Measurements from ENCODE around the gene FOXM1.

FOXM1 gene

GRCh38 chr12:2836574-2836973 is 40.4 kb downstream of the FOXM1 start:
- no peak for DNase-seq (ENCODE audit: low spot score)

GRCh38 chr12:2835691-2836403 is 41.1 kb downstream of the FOXM1 start:
- no peak for DNase-seq (ENCODE audit: low spot score)

GRCh38 chr12:2834581-2835491 is 42.1 kb downstream of the FOXM1 start, which contains the start of gene NRIP2:
Gene NRIP2, minus strand, starts transcription at chr12:2835035. Its CDS starts 52 bp downstream, at chr12:2834983.
- no peak for DNase-seq (ENCODE audit: low spot score)

GRCh38 chr12:2833810-2834209 is 43.2 kb downstream of the FOXM1 start:
- DNase-seq (ENCODE audit: low spot score), result no peak

- no peak for DNase-seq (ENCODE audit: low spot score)
These were observed 43.6 kb downstream of the FOXM1 start for GRCh38 chr12:2833327-2833726.

- no peak for DNase-seq (ENCODE audit: low spot score)
These were observed 44.3 kb downstream of the FOXM1 start for GRCh38 chr12:2832550-2833127.

GRCh38 chr12:2829275-2829674 is 47.7 kb downstream of the FOXM1 start:
- no peak for DNase-seq (ENCODE audit: low spot score)

GRCh38 chr12:2826721-2827515 is 50.1 kb downstream of the FOXM1 start:
- DNase-seq (ENCODE audit: low spot score), result no peak

GRCh38 chr12:2826036-2826435 is 50.9 kb downstream of the FOXM1 start:
- no peak for DNase-seq (ENCODE audit: low spot score)

- DNase-seq (ENCODE audit: low spot score), result no peak
These were observed 51.8 kb downstream of the FOXM1 start for GRCh38 chr12:2825132-2825531.

- no peak for DNase-seq (ENCODE audit: low spot score)
These were observed 52.4 kb downstream of the FOXM1 start for GRCh38 chr12:2824541-2824940.

GRCh38 chr12:2823483-2823882 is 53.5 kb downstream of the FOXM1 start:
- DNase-seq (ENCODE audit: low spot score), result no peak

GRCh38 chr12:2820432-2820831 is 56.5 kb downstream of the FOXM1 start:
- DNase-seq (ENCODE audit: low spot score), result no peak

- no peak for DNase-seq (ENCODE audit: low spot score)
These were observed 57.2 kb downstream of the FOXM1 start for GRCh38 chr12:2819810-2820209.

- peak; percentile 69 for DNase-seq (ENCODE audit: low spot score)
These were observed 63.5 kb downstream of the FOXM1 start for GRCh38 chr12:2813214-2814185.

- DNase-seq (ENCODE audit: low spot score), result peak; percentile 95
These were observed 64.4 kb downstream of the FOXM1 start, which contains the start of gene ITFG2 for GRCh38 chr12:2812290-2813213. Gene ITFG2, plus strand, starts transcription at chr12:2812668. Its CDS starts 93 bp downstream, at chr12:2812761.

- DNase-seq (ENCODE audit: low spot score), result no peak
These were observed 65.2 kb downstream of the FOXM1 start for GRCh38 chr12:2811801-2812200.
